ENCODE measurements around the gene KIF1B.

- TF ChIP-seq CTCF (IDR thresholded peaks at IDR 0.05; ENCODE audit: low read length), result no peak
- no peak for TF ChIP-seq EZH2phosphoT487 (IDR thresholded peaks at IDR 0.05; ENCODE audit: low read length)
- no peak for TF ChIP-seq EZH2 (optimal IDR thresholded peaks at IDR 0.05; ENCODE audit: low read depth, low read length)
Measured at GRCh38 chr1:10347109-10347508, 136.7 kb downstream of the KIF1B start.

Data from MM.1S (cell line).